ENCODE results near the gene MAN1A2.
"Not testable (repeated sequence)": the region's sequence is repeated elsewhere in the genome, so short reads cannot be mapped to it uniquely, and the experiment has no call there.

MAN1A2 gene

DNA sequence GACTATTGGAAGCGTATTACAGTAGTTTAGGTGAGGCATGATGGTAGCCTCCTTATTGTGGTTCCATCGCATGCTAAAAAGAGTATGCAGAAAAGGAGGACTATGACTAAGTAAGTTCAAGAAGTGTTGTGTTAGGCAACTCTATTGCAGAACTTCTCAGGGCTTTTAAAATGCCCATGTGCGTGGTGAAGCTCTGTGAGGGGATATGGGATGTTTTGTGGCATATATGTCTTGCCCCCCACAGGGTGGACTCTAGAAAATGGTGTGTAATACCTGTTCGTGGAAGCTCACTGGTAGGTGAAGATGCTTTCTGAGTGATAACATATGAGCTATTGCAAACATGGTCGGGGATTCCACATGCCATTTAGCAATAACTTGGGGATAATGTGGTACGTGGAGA, 31.7 kb downstream of the MAN1A2 start:
- DNase-seq, result no peak

DNA sequence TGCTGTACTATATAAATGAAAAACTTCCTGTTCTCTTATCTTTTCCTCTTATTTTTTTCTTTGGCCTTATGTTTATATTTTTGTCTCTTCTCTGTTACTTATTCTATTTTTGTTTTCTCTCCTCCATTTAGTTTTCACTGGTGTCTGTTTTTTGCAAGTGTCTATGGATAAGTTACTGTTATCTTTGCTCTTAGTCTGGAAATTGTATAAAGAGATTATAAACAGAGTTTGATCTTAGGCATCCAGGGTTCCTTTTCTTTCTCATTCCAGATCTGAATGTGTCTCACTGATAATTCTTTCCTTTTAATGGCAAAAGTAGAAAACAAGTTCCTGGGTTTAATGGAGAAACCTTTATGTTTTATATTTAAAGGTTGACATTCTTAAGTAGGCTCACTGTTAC, 34.5 kb downstream of the MAN1A2 start:
- no peak for DNase-seq

DNA sequence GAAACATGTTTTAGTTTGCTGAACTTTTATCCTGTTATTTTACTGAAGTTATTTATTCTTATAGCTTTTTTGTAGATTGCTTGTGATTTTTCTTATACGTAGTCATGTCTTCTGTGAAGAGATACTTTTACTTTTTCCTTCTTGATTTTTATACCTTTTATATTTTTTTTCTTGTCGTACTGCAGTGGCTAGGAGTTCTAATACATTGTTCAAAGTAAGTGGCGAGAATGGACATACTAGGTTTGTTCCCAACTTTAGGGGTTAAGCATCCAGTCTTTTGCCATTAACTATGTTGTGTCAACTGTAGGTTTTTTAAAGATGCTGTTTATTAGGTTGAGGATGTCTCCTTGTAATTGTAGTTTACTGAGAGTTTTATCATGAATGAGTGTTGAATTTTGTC, 36.3 kb downstream of the MAN1A2 start:
- DNase-seq, result no peak

DNA sequence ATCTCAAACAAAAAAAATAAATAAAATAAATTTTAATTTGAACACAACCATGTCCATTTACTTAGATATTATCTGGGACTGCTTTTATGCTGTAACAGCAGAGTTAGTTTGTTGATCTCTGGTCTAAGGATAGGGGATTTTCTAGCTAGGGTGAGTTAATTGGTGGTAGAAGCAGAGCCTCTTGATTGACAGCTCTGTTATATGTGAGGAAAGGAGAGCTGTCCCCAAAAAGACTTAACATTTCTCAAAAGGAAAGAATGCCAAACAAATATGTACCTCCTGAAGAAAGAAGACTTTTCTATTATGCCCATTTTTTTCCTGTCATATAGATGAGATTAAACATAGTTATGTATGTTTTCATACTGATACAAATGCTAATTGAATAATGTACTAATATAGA, 37.8 kb downstream of the MAN1A2 start:
- DNase-seq, result no peak

DNA sequence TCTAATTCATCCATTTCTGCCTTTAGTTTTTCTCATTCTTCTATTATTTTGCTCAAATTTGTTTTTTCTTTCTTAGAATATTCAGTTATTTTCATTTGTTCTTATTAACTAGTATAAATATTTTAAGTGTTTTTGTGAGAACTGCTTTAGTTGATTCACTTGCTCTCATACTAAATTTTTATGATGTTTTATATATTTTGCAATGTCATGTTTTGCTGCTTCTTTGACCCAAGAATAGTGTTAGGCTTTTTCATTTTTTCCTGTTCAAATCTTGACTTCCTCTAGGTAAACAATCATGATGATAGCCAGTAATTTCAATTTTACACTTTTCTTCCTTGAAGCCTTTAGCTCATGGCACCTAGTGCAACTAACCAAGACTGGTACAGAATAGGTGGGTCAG, 45.2 kb downstream of the MAN1A2 start:
- DNase-seq, result no peak

DNA sequence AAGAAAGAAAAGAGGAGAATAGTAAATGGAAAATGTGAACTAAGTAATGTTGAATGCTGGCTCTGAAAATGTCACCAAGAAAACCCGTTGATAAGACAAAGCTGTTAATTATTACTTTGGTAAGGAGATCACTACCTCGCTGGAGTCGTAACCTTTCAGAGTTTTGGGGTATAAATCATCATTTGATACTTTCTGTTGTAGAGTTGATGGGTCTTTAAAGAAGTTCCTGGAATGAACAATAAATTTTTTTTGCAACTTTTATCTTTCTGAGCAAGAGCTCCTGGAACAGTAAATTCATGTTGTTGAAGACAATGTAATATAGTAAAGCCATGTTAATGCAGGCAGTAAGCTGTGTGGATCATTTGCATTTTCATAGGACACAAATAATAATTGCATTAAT, 46.2 kb downstream of the MAN1A2 start:
- DNase-seq, result no peak

DNA sequence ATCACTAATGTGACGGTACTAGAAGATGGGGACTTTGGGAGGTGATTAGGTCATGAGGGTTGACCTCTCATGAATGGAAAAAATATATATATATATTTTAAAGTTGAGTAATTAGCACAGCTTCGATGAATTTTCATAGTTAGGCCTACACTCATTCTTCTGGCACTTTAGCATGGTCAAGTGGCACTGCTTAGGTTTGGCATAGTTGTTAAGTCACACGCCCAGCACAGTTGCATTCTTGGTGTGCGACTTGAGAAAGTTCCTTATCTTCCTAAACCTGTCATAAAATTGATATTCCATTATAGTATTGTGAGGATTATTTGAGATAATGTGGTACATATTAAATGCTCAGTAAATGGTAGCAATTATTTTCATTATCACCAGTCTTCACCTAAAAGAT, 47.7 kb downstream of the MAN1A2 start:
- no peak for DNase-seq

DNA sequence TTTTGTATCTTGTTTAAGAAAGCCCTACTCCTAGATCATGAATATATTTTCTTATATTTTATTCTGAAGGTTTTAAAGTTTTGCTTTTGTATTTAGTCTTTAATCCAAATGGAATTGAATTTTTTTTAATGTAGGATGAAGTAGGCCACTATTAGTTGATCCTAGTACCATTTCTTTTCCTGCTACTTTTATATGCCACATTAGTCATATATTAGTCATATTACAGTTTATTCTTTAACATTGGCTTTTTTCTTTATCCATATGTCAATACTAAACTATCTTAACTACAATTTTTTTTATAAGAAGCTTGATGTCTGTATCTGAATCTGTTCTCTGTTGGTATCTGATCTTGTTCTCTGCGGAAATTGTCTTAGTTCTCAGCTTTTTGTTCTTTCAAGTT, 48.8 kb downstream of the MAN1A2 start:
- no peak for DNase-seq

DNA sequence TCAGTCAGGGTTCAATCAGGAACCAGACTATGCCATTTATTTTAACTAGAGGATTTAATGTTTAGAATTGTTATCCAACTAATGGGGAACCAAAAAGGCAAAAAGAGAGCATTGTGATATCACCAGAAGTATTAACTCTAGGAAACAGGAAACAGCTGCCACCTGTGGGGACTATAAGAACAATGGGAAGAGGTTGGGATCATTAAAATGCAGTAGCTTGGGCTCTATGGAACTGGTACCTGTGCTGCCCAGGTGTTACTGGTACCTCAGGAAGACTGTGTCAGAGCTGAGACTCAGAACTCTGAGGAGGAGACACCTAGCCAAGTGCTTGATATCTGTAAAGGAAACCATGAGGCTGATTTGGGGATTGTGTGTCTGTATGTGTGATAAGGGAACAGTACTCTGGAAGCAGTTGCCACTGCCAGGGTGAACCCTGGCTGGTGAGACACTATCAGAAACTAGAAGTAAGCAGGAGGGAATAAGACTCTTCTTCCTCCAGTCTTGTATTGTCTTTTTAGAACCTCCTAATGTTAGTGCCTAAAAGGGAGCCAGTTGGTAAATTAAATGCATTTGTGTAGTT, 49.4 kb downstream of the MAN1A2 start:
- no peak for DNase-seq

DNA sequence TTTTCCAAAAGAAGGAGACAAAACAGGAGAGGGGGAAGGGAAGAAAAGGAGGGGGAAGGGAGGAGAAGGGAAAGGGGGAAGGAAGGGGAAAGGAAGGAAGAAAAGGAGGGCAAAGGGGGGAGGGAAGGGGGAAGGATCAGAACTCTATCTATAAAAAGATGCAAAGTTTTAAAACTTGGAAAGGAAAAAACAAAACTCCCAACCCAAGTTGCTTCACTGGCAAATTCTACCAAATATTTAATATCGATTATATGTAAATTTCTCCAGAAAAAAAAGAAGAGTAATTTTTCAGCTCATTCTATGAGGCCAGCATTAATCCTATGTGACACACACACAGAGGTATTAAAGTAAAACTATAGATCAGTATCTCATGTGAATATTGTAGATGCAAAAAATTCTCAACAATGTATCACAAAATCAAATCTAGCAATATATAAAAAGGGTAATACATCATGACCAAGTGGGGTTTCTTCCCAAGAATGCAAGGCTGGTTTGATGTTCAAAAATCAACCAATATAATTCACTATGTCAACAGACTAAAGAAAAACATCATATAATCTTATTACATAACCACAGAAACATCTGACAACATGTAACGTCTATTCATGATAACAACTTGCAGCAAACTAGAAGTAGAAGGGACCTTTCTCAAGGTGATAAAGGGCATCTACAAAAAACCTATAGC, 57.9 kb downstream of the MAN1A2 start:
- DNase-seq, result no peak

DNA sequence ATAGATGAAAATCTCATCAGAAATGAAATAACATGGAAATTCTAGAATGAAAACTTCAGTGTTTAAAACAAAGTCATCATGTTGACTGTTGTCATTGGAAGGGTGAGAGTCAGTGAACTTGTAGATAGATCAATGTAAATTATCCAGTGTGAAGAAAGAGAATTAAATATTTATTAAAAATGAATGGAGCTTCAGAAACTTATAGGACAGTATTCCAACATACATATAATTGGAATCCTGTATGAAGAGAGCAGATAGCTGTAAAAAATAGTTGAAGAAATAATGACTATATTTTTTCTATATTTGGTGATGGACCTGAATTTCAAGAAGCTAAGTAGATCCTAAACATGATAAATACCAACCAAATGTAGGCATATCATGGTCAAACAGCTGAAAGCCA, 60.0 kb downstream of the MAN1A2 start:
- DNase-seq, result no peak

DNA sequence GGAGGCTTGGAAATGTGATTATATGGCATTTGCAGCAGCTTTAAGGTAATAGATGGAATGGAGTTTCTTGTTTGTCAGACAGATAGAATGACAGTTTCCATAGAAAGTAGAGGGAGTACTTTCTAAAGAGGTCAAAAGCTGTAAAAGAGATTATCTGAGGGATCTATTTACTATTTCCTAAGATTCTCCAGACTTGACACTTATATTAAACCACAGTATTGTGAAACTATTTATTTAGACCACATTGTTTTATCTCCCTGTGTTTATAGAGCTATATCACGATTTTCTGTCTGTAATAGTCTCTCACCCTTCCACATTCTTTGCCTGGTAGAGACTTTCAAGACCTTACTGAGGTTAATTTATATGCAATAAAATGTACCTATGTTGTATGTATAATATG, 66.7 kb downstream of the MAN1A2 start:
- DNase-seq, result no peak

DNA sequence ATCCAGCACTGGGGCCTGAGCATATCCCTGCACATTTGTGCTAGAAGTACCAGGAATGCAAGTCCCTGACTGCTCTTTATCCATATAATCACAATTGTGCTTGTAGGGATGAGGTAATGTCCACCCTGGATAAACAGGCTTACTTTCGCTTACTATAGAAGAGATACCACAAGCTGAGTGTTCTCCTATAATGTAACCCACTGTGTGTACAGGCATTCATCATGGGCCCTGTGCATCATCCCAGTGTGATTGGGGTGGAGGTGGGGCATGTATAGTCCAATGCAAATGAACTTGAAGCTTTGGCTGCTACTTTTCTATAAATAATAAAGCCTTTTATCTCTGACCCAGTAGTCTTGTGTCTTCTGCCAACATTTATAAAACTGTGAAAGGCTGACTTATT, 69.3 kb downstream of the MAN1A2 start:
- peak; percentile 2 for DNase-seq

DNA sequence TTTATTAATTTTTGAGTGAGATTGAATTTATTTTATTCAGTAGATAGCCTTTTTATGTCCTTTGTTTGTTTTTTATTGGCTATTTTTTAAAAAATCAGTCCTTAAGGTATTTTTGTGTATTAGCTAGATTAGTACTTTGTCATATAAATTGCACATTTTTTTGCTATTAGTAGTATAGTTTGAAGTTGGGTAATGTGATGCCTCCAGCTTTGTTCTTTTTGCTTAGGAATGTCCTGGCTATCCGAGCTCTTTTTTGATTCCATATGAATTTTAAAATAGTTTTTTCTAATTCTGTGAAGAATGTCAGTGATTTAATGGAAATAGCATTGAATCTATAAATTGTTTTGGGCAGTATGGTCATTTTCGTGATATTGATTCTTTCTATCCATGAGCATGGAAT, 80.4 kb downstream of the MAN1A2 start:
- peak; percentile 17 for DNase-seq

DNA sequence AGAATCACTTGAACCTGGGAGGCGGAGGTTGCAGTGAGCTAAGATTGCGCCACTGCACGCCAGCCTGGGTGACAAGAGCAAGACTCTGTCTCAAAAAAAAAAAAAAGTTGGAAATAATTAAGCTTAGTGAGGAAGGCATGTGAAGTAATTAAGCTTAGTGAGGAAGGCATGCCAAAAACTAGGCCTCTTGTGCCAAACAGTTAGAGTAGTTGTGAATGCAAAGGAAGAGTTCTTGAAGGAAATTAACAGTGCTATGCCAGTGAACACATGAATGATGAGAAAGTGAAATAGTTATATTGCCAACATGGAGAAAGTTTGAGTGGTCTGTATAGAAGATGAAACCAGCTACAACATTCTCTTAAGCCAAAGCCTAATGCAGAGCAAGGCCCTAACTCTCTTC, 85.0 kb downstream of the MAN1A2 start:
- DNase-seq, result no peak

DNA sequence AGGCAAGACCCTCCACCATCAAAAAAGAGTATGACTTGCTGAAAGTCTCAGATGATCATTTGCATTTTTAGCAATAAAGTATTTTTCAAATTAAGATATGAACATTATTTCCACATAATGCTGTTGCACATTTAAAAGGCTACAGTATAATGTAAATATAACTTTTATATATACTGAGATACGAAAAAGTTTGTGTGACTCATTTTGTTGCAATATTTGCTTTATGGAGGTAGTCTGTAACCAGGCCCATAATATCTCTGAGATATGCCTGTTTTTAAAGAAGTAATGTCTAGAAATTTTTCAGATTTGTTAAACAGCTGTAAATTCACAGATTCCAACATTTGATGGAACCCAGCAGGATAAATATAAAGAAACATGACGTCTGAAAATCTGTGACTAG, 86.7 kb downstream of the MAN1A2 start:
- DNase-seq, result no peak

DNA sequence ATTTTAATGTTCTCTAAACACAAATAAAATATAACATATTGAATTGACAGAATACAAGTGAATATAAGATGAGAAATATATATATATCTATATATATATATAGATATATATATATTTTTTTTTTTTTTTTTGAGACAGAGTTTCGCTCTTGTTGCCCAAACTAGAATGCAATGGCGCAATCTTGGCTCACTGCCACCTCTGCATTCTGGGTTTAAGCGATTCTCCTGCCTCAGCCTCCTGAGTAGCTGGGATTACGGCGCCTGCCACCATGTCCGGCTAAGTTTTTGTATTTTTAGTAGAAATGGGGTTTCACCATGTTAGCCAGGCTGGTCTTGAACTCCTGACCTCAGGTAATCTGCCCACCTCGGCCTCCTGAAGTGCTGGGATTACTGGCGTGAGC, 91.2 kb downstream of the MAN1A2 start:
- DNase-seq, result not testable (repeated sequence)

DNA sequence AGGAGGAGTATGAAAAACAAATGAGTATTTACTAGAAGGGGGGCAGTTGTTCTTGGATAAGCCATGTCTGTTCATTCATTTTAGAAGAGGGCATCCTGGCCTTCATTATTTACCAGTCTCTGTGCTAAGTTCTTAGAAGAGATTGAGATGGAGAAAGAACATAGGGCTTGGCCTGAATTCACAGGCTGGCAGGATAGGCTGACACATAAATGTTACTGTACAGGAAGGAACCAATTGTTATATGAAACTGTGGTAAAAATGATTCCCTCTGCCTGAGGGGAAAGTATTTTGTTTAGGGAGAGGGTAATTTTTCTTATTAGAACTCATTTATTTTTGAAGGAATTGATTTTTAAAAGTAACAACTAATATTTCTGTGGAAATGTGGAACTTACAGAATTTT, 99.5 kb downstream of the MAN1A2 start:
- no peak for DNase-seq

DNA sequence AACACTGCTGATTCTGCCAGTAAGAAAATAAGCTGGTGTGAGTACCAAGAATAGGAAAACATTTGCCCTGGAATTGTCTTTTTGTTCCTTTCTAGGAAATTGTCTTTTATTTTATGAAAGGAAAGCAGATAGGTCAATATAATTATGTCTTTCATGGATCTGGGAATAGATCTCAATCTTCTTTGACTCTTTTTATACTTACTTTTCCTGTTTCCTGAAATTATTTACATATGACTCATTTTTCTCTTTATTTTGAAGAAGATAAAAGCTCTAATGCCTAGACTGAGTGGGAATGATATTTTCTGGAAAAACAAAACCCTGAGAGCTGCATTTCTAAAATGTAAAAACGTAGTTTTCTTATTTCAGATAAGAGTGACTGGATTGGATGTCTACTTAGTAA, 100.1 kb downstream of the MAN1A2 start:
- no peak for DNase-seq

DNA sequence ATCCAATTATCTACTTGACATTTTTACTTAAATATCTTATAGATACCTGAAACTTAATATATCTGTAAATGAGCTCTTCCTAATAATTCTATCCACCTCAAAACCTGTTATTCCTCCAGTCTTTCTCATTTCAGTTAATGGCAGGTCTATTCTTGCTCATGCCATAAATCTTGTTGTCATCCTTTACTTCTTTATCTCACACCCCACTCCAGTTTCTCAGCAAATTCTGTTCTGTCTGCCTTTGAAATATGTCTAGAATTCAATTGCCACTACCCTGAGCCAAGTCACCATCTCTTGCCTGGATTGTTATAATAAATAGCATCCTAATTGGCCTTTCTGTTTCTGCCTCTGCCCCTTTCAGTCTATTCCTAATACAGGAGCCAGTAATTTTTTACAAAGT, 105.8 kb downstream of the MAN1A2 start:
- no peak for DNase-seq

DNA sequence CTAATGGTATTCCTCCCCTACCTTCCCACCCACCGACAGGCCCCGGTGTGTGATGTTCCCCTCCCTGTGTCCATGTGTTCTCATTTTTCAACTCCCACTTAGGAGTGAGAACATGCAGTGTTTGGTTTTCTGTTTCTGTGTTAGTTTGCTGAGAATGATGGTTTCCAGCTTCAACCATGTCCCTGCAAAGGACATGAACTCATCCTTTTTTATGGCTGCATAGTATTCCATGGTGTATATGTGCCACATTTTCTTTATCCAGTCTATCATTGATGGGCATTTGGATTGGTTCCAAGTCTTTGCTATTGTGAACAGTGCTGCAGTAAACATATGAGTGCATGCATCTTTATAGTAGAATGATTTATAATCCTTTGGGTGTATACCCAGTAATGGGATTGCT, 108.2 kb downstream of the MAN1A2 start:
- DNase-seq, result not testable (repeated sequence)

DNA sequence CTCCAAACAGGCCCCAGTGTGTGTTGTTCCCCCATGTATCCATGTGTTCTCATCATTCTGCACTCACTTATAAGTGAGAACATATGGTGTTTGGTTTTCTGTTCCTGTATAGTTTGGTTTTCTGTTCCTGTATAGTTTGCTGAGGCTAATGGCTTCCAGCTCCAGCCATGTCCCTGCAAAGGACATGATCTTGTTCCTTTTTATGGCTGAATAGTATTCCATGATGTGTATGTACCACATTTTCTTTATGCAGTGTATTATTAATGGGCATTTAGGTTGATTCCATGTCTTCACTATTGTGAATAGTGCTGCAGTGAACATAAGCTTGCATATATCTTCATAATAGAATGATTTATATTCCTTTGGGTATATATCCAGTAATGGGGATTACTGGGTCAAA, 111.8 kb downstream of the MAN1A2 start:
- DNase-seq, result no peak

DNA sequence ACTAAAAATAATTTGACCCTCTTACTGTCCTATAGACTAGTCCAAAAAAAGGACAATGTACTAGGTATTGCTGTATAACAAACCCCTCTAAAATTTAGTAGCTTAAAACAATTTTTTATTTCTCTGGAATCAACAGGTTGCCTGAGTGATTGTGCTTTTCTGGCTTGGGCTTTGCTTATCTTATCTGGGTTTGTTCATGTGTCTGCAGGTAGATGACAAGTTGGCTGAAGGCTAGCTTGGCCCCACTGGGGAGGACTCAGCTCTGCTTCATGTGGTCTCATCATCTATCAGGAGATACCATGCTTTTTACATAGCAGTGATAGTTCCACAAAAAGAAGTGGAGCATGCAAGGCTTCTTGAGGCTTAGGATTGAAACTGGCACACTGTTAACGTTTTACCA, 114.2 kb downstream of the MAN1A2 start:
- no peak for DNase-seq

DNA sequence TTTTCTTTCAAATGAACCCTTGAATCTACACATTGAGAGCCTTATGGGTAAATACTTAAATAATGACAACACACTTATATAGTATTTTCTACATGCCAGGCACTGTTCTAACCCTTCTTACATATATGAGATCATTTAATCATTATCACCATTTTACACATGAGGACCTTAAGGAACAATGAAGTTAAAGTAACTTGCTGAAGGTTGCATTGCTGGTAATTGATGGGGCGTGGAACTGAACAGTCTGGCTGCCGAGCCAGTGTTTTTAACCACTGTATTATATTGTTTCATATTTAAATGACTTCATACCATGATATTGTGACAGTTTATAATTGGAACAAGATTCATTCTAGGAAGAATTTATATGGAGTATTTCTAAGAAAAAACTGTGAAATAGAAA, 126.7 kb downstream of the MAN1A2 start:
- no peak for DNase-seq

DNA sequence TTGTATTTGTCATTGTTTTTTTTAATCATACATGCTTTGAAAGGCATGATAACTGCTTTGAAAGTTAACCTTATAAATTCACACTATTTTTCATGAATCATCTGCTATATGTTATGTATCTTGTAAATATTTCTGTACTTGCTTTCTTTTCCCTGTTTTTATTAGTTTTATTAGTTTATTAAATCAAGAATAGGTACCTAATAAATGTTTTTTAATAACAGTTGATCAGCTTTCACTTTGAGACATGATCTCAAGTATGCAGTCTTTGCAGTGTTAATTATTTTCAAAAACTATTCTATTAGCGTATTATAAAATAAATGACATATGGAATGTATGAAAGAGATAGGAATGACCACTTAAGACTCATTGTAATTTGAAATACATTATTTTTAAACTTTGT, 127.8 kb downstream of the MAN1A2 start:
- DNase-seq, result no peak
